ENCODE measurements around the gene EFTUD2. TPM values are rescaled to one million over a fixed set of nuclear protein-coding genes. Genes with fewer than 3 reads are reported as not detected.

Gene EFTUD2
- total RNA-seq, 1 donor from 2014 or later: 78.1 TPM

- TF ChIP-seq CTCF (conservative IDR thresholded peaks at IDR 0.05; ENCODE audit: low read depth, low read length): no peak
- no peak for DNase-seq (ENCODE audit: low read depth)
- H3K4me3 ChIP-seq (ENCODE audit: low read depth, low read length): no peak within 1 kb of the TSS
Measured at GRCh38 chr17:44915321-44915726, 16.1 kb upstream of the EFTUD2 start, which contains the start of gene GFAP. TSS of gene GFAP (minus strand) at chr17:44915500. CDS start at chr17:44915486, 14 bp downstream.

GRCh38 chr17:44914698-44915271 lies 15.5 kb upstream of the EFTUD2 start:
- DNase-seq (ENCODE audit: low read depth): no peak
- TF ChIP-seq CTCF (conservative IDR thresholded peaks at IDR 0.05; ENCODE audit: low read depth, low read length): no peak
- H3K4me3 ChIP-seq (ENCODE audit: low read depth, low read length): no peak overlapping the region

- no peak for TF ChIP-seq CTCF (conservative IDR thresholded peaks at IDR 0.05; ENCODE audit: low read depth, low read length)
- no peak for DNase-seq (ENCODE audit: low read depth)
- no peak overlapping the region for H3K4me3 ChIP-seq (ENCODE audit: low read depth, low read length)
Measured at GRCh38 chr17:44914148-44914547, 14.9 kb upstream of the EFTUD2 start.

GRCh38 chr17:44913676-44914075 lies 14.4 kb upstream of the EFTUD2 start:
- no peak overlapping the region for H3K4me3 ChIP-seq (ENCODE audit: low read depth, low read length)

GRCh38 chr17:44912763-44913544 lies 13.7 kb upstream of the EFTUD2 start:
- DNase-seq (ENCODE audit: low read depth): no peak
- H3K4me3 ChIP-seq (ENCODE audit: low read depth, low read length): no peak overlapping the region
- no peak for TF ChIP-seq CTCF (conservative IDR thresholded peaks at IDR 0.05; ENCODE audit: low read depth, low read length)

More at GRCh38 chr17:44913676-44914075, 14.4 kb upstream of the EFTUD2 start:
- DNase-seq (ENCODE audit: low read depth): no peak
- TF ChIP-seq CTCF (conservative IDR thresholded peaks at IDR 0.05; ENCODE audit: low read depth, low read length): no peak

GRCh38 chr17:44911133-44912001 lies 12.1 kb upstream of the EFTUD2 start:
- DNase-seq (ENCODE audit: low read depth): no peak
- peak; percentile 66 for TF ChIP-seq CTCF (conservative IDR thresholded peaks at IDR 0.05; ENCODE audit: low read depth, low read length)
- peak overlapping the region; percentile 41 for H3K4me3 ChIP-seq (ENCODE audit: low read depth, low read length)
